SK-N-SH (cell line): ENCODE measurements around the gene TMEM145.

Experiments
- CTCF ChIP-seq: fragments of 200-600 bp; sonication (generic); IDR thresholded peaks from 2 replicates; pipeline ENCODE4 v1.6.1; 2017; ENCODE audit warnings: antibody characterized with exemption, mild to moderate bottlenecking, moderate library complexity
- EZH2phosphoT487 ChIP-seq: fragments of 200-600 bp; sonication (generic); IDR thresholded peaks from 2 replicates; pipeline ENCODE4 v1.6.1; 2017; ENCODE audit warnings: low read depth, mixed run types, mild to moderate bottlenecking, antibody characterized with exemption, moderate library complexity, borderline replicate concordance
- RXRA ChIP-seq: IDR thresholded peaks from 2 replicates; pipeline ENCODE4 v1.4.0; 2012; ENCODE audit warnings: low read depth, mild to moderate bottlenecking, borderline replicate concordance
- TF ChIP-seq, protein P1 (sequence below): IDR thresholded peaks from 2 replicates; pipeline ENCODE4 v1.6.1; 2012; ENCODE audit warnings: mild to moderate bottlenecking, low read depth, low read length, moderate library complexity
- TF ChIP-seq, protein P2 (sequence below): IDR thresholded peaks from 2 replicates; pipeline ENCODE4 v1.4.0; 2012; ENCODE audit warnings: low read depth, borderline replicate concordance
- TF ChIP-seq, protein P3 (sequence below): fragments of 150-350 bp; IDR thresholded peaks from 2 replicates; pipeline ENCODE4 v1.6.1; 2017; ENCODE audit warnings: antibody characterized with exemption, low read length, low read depth, borderline replicate concordance
- TF ChIP-seq, protein P4 (sequence below): IDR thresholded peaks from 2 replicates; pipeline ENCODE4 v1.4.0; 2012; ENCODE audit warnings: low read depth

- no peak for TF ChIP-seq CTCF
- TF ChIP-seq, protein P1, sequence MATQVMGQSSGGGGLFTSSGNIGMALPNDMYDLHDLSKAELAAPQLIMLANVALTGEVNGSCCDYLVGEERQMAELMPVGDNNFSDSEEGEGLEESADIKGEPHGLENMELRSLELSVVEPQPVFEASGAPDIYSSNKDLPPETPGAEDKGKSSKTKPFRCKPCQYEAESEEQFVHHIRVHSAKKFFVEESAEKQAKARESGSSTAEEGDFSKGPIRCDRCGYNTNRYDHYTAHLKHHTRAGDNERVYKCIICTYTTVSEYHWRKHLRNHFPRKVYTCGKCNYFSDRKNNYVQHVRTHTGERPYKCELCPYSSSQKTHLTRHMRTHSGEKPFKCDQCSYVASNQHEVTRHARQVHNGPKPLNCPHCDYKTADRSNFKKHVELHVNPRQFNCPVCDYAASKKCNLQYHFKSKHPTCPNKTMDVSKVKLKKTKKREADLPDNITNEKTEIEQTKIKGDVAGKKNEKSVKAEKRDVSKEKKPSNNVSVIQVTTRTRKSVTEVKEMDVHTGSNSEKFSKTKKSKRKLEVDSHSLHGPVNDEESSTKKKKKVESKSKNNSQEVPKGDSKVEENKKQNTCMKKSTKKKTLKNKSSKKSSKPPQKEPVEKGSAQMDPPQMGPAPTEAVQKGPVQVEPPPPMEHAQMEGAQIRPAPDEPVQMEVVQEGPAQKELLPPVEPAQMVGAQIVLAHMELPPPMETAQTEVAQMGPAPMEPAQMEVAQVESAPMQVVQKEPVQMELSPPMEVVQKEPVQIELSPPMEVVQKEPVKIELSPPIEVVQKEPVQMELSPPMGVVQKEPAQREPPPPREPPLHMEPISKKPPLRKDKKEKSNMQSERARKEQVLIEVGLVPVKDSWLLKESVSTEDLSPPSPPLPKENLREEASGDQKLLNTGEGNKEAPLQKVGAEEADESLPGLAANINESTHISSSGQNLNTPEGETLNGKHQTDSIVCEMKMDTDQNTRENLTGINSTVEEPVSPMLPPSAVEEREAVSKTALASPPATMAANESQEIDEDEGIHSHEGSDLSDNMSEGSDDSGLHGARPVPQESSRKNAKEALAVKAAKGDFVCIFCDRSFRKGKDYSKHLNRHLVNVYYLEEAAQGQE, result no peak
- TF ChIP-seq, protein P2, sequence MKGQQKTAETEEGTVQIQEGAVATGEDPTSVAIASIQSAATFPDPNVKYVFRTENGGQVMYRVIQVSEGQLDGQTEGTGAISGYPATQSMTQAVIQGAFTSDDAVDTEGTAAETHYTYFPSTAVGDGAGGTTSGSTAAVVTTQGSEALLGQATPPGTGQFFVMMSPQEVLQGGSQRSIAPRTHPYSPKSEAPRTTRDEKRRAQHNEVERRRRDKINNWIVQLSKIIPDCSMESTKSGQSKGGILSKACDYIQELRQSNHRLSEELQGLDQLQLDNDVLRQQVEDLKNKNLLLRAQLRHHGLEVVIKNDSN, result no peak
- TF ChIP-seq, protein P3, sequence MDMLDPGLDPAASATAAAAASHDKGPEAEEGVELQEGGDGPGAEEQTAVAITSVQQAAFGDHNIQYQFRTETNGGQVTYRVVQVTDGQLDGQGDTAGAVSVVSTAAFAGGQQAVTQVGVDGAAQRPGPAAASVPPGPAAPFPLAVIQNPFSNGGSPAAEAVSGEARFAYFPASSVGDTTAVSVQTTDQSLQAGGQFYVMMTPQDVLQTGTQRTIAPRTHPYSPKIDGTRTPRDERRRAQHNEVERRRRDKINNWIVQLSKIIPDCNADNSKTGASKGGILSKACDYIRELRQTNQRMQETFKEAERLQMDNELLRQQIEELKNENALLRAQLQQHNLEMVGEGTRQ, result no peak
- TF ChIP-seq RXRA, result no peak
- TF ChIP-seq, protein P4, sequence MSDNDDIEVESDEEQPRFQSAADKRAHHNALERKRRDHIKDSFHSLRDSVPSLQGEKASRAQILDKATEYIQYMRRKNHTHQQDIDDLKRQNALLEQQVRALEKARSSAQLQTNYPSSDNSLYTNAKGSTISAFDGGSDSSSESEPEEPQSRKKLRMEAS, result no peak
- no peak for TF ChIP-seq EZH2phosphoT487
Observed at GRCh38 chr19:42315024-42315423, 1.9 kb downstream of the TMEM145 start.
